Measurements from ENCODE around the gene GRM4.

The GRM4 gene

DNA sequence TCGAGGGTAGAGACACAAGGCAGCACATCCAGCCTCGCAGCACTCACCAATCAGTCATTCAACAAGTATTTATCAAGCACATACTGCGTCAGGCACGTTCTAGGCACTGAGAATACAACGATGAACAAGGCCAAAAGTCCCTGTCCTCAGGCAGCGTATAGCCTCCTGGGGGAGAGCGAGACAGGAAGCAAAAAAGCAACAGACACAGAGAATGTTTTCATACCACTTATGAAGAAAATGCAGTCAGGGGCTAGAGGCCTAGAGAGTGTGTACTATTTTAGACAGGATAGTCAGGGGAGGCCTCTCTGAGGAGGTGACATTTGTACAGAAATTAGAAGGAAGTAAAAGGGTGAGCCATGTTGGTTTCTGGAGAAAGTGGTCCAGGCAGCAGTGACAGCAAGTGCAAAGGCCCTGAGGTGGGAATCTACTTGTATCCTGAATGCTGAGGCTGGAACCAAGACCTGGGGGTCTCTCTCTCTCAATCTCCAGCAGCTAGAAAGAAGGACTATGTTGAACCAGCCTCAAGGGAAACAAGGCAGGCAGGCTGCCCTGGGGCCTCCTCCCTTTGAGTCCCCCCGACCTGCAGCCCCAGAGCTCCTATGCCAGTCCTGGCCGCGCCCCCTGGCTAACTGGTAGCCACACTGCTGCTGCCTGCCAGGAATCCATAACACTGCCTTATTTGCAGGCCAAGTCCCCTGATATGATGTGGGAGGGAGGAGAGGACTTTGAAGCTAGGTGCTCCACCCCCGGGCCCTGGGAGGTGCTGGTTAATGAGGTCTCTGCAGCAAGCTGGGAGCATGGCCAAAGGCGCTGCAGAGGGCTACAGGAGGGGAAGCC lies 151.2 kb downstream of the GRM4 start:
- TF ChIP-seq, protein P1, sequence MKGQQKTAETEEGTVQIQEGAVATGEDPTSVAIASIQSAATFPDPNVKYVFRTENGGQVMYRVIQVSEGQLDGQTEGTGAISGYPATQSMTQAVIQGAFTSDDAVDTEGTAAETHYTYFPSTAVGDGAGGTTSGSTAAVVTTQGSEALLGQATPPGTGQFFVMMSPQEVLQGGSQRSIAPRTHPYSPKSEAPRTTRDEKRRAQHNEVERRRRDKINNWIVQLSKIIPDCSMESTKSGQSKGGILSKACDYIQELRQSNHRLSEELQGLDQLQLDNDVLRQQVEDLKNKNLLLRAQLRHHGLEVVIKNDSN (IDR thresholded peaks at IDR 0.05) = no peak
- TF ChIP-seq TEAD4 (IDR thresholded peaks at IDR 0.05) (no peak), CREB1 (IDR thresholded peaks at IDR 0.05; ENCODE audit: low read depth) (no peak), YY1 (IDR thresholded peaks at IDR 0.05; ENCODE audit: low read depth) (no peak), TAF1 (IDR thresholded peaks at IDR 0.05; ENCODE audit: low read depth) (no peak), NFIC (IDR thresholded peaks at IDR 0.05) (no peak), EGR1 (IDR thresholded peaks at IDR 0.05) (no peak), RAD21 (IDR thresholded peaks at IDR 0.05; ENCODE audit: low read depth) (no peak), ZBTB7A (IDR thresholded peaks at IDR 0.05; ENCODE audit: low read depth) (no peak), MAX (IDR thresholded peaks at IDR 0.05) (no peak), CEBPB (IDR thresholded peaks at IDR 0.05) (no peak), FOXM1 (IDR thresholded peaks at IDR 0.05; ENCODE audit: borderline replicate concordance, low read depth) (no peak), TCF12 (IDR thresholded peaks at IDR 0.05; ENCODE audit: low read depth) (no peak), EP300 (IDR thresholded peaks at IDR 0.05; ENCODE audit: borderline replicate concordance) (no peak)
- TF ChIP-seq, protein P2, sequence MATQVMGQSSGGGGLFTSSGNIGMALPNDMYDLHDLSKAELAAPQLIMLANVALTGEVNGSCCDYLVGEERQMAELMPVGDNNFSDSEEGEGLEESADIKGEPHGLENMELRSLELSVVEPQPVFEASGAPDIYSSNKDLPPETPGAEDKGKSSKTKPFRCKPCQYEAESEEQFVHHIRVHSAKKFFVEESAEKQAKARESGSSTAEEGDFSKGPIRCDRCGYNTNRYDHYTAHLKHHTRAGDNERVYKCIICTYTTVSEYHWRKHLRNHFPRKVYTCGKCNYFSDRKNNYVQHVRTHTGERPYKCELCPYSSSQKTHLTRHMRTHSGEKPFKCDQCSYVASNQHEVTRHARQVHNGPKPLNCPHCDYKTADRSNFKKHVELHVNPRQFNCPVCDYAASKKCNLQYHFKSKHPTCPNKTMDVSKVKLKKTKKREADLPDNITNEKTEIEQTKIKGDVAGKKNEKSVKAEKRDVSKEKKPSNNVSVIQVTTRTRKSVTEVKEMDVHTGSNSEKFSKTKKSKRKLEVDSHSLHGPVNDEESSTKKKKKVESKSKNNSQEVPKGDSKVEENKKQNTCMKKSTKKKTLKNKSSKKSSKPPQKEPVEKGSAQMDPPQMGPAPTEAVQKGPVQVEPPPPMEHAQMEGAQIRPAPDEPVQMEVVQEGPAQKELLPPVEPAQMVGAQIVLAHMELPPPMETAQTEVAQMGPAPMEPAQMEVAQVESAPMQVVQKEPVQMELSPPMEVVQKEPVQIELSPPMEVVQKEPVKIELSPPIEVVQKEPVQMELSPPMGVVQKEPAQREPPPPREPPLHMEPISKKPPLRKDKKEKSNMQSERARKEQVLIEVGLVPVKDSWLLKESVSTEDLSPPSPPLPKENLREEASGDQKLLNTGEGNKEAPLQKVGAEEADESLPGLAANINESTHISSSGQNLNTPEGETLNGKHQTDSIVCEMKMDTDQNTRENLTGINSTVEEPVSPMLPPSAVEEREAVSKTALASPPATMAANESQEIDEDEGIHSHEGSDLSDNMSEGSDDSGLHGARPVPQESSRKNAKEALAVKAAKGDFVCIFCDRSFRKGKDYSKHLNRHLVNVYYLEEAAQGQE (IDR thresholded peaks at IDR 0.05; ENCODE audit: low read depth) = no peak

DNA sequence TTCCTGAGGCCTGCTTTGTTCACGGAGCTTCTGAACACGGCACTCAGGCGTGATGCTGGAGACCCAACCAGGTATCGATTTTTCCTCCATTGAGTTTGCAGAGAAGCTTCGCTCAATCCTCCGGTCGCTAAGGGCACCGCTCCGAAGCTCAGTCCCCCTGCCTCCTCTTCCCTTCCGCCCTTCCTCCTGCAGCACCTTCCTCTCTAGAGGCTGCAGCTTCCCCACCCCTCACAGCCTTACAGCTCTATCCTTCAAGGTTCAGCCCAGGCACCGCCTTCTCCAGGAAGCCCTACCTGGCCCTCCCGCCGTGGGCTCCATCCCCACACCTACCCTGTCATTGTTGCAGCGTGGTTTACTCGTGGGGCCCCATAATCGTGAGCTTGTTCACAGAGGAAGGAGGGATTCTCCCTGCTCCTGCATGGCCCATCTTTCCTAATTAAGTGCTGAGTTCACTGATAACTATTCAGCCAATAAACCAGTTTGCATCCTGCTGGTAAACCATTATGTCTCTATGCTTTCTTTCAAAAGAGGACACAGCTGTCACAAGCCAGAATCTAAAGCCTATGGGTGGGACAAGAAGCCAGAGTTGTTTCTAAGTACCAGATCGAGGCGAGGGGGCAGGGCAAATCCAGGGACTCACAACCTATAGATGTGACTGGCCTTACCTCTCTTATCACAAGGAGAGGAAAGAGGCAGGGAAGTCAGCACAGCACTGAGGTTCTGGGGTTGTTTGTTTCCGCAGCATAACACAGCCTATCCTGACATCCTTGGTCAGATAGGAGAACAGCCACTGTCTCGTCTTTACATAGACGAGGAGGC lies 152.0 kb downstream of the GRM4 start:
- no peak for TF ChIP-seq MAX (IDR thresholded peaks at IDR 0.05)
- TF ChIP-seq, protein P1 (IDR thresholded peaks at IDR 0.05) = no peak
- TF ChIP-seq, protein P2 (IDR thresholded peaks at IDR 0.05; ENCODE audit: low read depth) = no peak
- TF ChIP-seq TCF12 (IDR thresholded peaks at IDR 0.05; ENCODE audit: low read depth) = no peak
- TF ChIP-seq EGR1 (IDR thresholded peaks at IDR 0.05) = no peak
- no peak for TF ChIP-seq TAF1 (IDR thresholded peaks at IDR 0.05; ENCODE audit: low read depth)
- no peak for TF ChIP-seq EP300 (IDR thresholded peaks at IDR 0.05; ENCODE audit: borderline replicate concordance)
- TF ChIP-seq YY1 (IDR thresholded peaks at IDR 0.05; ENCODE audit: low read depth) = no peak
- no peak for TF ChIP-seq TEAD4 (IDR thresholded peaks at IDR 0.05)
- TF ChIP-seq NFIC (IDR thresholded peaks at IDR 0.05) = no peak
- no peak for TF ChIP-seq FOXM1 (IDR thresholded peaks at IDR 0.05; ENCODE audit: borderline replicate concordance, low read depth)
- no peak for TF ChIP-seq RAD21 (IDR thresholded peaks at IDR 0.05; ENCODE audit: low read depth)
- TF ChIP-seq ZBTB7A (IDR thresholded peaks at IDR 0.05; ENCODE audit: low read depth) = no peak
- no peak for TF ChIP-seq CREB1 (IDR thresholded peaks at IDR 0.05; ENCODE audit: low read depth)
- TF ChIP-seq CEBPB (IDR thresholded peaks at IDR 0.05) = no peak

DNA sequence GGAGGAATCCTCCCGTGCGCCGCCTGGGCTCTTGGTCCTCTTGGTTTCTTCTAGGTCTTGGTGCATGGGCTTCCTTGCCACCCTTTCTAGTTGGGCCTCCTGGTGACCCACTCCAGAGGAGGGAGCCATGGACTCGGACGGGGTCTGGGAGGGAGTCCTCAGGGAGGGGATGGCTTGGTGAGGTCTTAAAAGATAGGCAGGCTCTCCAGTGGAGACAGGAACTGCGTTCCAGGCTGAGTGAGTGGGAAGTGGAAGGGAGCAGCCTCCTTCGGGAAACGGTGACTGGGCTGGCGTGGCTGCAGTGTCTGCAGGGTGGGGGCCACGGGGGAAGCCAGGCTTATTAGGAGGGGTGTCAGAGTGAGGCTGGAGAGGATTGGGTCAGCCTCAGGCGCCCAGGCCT lies 152.8 kb downstream of the GRM4 start:
- TF ChIP-seq NFIC (IDR thresholded peaks at IDR 0.05) (no peak), RAD21 (IDR thresholded peaks at IDR 0.05; ENCODE audit: low read depth) (no peak), EP300 (IDR thresholded peaks at IDR 0.05; ENCODE audit: borderline replicate concordance) (no peak), ZBTB7A (IDR thresholded peaks at IDR 0.05; ENCODE audit: low read depth) (no peak), YY1 (IDR thresholded peaks at IDR 0.05; ENCODE audit: low read depth) (no peak), MAX (IDR thresholded peaks at IDR 0.05) (no peak), CEBPB (IDR thresholded peaks at IDR 0.05) (no peak), TAF1 (IDR thresholded peaks at IDR 0.05; ENCODE audit: low read depth) (no peak), FOXM1 (IDR thresholded peaks at IDR 0.05; ENCODE audit: borderline replicate concordance, low read depth) (no peak), CREB1 (IDR thresholded peaks at IDR 0.05; ENCODE audit: low read depth) (no peak), EGR1 (IDR thresholded peaks at IDR 0.05) (no peak), TEAD4 (IDR thresholded peaks at IDR 0.05) (no peak), TCF12 (IDR thresholded peaks at IDR 0.05; ENCODE audit: low read depth) (no peak)
- TF ChIP-seq, protein P2 (IDR thresholded peaks at IDR 0.05; ENCODE audit: low read depth) = no peak
- TF ChIP-seq, protein P1 (IDR thresholded peaks at IDR 0.05) = no peak
